ENCODE measurements around the gene AFAP1. TPM values are rescaled to one million over a fixed set of nuclear protein-coding genes. Genes with fewer than 3 reads are reported as not detected.

AFAP1 gene
- polyA plus RNA-seq, 1 experiment = 48.5 TPM

DNA sequence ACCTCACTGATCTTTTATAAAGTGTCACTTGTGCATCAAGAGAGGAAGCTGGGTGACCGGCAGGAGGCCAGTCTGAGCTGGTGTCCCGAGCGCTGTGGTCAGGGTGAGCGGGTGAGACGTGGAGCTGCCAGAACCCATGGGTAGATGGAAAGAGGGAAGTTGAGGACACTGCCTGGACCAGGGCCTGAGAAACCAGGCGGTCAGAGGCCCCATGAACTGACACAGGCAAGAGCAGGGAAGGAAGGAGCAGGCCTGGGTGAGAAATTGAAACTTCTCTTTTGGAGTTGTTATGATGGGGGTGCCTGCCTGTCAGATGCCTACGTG, 192.6 kb downstream of the AFAP1 start:
- Histone ChIP-seq H3K4me3 (ENCODE audit: low read depth, low read length) (no peak overlapping the region), H3K36me3 (ENCODE audit: control insufficient read depth, insufficient read depth, low read length) (no peaks in the 10 kb centered on the region; the same call in 1 of the 2 replicates), H3K27me3 (ENCODE audit: control insufficient read depth, insufficient read depth, low read length) (no peaks in the 10 kb centered on the region)
- TF ChIP-seq, protein P1, sequence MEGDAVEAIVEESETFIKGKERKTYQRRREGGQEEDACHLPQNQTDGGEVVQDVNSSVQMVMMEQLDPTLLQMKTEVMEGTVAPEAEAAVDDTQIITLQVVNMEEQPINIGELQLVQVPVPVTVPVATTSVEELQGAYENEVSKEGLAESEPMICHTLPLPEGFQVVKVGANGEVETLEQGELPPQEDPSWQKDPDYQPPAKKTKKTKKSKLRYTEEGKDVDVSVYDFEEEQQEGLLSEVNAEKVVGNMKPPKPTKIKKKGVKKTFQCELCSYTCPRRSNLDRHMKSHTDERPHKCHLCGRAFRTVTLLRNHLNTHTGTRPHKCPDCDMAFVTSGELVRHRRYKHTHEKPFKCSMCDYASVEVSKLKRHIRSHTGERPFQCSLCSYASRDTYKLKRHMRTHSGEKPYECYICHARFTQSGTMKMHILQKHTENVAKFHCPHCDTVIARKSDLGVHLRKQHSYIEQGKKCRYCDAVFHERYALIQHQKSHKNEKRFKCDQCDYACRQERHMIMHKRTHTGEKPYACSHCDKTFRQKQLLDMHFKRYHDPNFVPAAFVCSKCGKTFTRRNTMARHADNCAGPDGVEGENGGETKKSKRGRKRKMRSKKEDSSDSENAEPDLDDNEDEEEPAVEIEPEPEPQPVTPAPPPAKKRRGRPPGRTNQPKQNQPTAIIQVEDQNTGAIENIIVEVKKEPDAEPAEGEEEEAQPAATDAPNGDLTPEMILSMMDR (IDR thresholded peaks at IDR 0.05; ENCODE audit: insufficient read depth, low read depth, low read length) = no peak
- POLR2A ChIA-PET = no interaction called here
- DNase-seq (ENCODE audit: low read depth) = no peak
- CTCF ChIA-PET = interaction anchor here (1.5 kb wide), 1 partner anchor 15 kb away, joined by 3 read pairs; no protein-coding TSS in a partner anchor

- H3K27me3 ChIP-seq (ENCODE audit: control insufficient read depth, insufficient read depth, low read length) = no peaks in the 10 kb centered on the region
- POLR2A ChIA-PET = no interaction called here
- TF ChIP-seq, protein P1 (IDR thresholded peaks at IDR 0.05; ENCODE audit: insufficient read depth, low read depth, low read length) = no peak
- DNase-seq (ENCODE audit: low read depth) = no peak
- H3K36me3 ChIP-seq (ENCODE audit: control insufficient read depth, insufficient read depth, low read length) = no peaks in the 10 kb centered on the region; the same call in 1 of the 2 replicates
- H3K4me3 ChIP-seq (ENCODE audit: low read depth, low read length) = no peak overlapping the region
- CTCF ChIA-PET = interaction anchor here (1.5 kb wide), 1 partner anchor 15 kb away, joined by 3 read pairs; no protein-coding TSS in a partner anchor
Measured at GRCh38 chr4:7746351-7747061, 193.2 kb downstream of the AFAP1 start.

GRCh38 chr4:7745301-7745885, 194.3 kb downstream of the AFAP1 start:
- H3K36me3 ChIP-seq (ENCODE audit: control insufficient read depth, insufficient read depth, low read length) = no peaks in the 10 kb centered on the region; the same call in 1 of the 2 replicates
- POLR2A ChIA-PET = no interaction called here
- no peak overlapping the region for H3K4me3 ChIP-seq (ENCODE audit: low read depth, low read length)
- no peaks in the 10 kb centered on the region for H3K27me3 ChIP-seq (ENCODE audit: control insufficient read depth, insufficient read depth, low read length)
- no peak for DNase-seq (ENCODE audit: low read depth)
- CTCF ChIA-PET = interaction anchor here (0.7 kb wide), 1 partner anchor 34 kb away, joined by 5 read pairs; no protein-coding TSS in a partner anchor
- TF ChIP-seq, protein P1 (IDR thresholded peaks at IDR 0.05; ENCODE audit: insufficient read depth, low read depth, low read length) = no peak

DNA sequence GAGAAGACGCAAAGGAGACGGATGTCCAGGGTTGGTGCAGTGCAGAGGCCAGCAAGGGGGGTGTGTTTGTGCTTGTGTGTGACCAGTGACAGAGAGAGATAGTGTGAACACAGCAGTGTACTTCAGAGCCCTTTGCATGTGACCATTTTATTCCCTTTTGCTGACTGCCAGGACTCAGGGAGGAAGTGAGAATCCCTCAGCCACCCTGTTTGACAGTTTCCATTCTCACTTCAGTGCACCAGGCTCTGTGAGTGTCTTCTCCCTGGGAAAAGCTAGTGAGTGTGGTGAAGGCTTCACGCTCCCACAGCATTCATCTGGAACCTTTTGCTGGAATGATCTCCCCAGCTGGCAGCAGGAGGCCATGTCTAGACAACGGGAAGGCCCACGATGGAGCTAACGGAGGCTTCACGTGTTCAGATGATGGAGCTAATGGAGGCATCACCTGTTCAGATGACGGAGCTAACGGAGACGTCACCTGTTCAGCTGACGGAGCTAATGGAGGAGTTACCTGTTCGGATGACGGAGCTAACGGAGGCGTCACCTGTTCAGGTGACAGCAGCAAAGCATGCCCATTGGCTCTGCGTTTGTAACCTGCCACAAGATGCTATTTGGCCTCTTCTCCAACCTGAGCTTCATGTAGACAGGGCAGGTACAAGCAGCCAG, 195.4 kb downstream of the AFAP1 start:
- TF ChIP-seq, protein P1 (IDR thresholded peaks at IDR 0.05; ENCODE audit: insufficient read depth, low read depth, low read length) = no peak
- ChIA-PET CTCF (interaction anchor here (0.6 to 1.2 kb wide), 3 partner anchors 8 to 438 kb away, joined by 3 to 4 read pairs (median 3); no protein-coding TSS in a partner anchor), POLR2A (no interaction called here)
- no peaks in the 10 kb centered on the region; the same call in 1 of the 2 replicates for H3K36me3 ChIP-seq (ENCODE audit: control insufficient read depth, insufficient read depth, low read length)
- H3K4me3 ChIP-seq (ENCODE audit: low read depth, low read length) = no peak overlapping the region
- no peak for DNase-seq (ENCODE audit: low read depth)
- H3K27me3 ChIP-seq (ENCODE audit: control insufficient read depth, insufficient read depth, low read length) = no peaks in the 10 kb centered on the region

DNA sequence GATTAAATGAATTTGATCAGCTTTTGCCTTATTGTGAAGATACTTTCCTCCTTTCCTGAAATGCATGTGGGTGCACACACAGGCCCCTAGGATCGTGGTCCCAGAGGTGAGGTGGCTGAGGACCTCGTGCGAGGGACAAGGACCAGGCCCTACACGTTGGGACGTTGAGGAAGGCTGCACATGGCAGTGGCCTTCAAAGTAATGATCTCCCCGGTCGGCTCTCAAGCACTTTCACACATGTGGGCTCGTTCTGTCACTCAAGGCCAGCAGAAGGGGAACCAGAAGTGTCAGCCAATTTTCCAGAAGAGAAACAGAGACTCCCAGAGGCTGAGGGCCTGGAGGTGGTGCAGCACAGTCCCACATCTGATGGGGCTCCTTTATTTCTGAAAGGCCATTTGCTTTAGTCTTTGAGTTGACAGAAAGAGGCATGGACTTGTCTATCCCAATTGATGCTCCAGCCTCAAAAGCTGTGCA, 196.8 kb downstream of the AFAP1 start:
- TF ChIP-seq, protein P1 (IDR thresholded peaks at IDR 0.05; ENCODE audit: insufficient read depth, low read depth, low read length) = no peak
- ChIA-PET CTCF (interaction anchor here (1.9 kb wide), 1 partner anchor 23 kb away, joined by 5 read pairs; no protein-coding TSS in a partner anchor), POLR2A (no interaction called here)
- DNase-seq (ENCODE audit: low read depth) = no peak
- H3K36me3 ChIP-seq (ENCODE audit: control insufficient read depth, insufficient read depth, low read length) = no peaks in the 10 kb centered on the region; the same call in 1 of the 2 replicates
- no peak overlapping the region for H3K4me3 ChIP-seq (ENCODE audit: low read depth, low read length)
- H3K27me3 ChIP-seq (ENCODE audit: control insufficient read depth, insufficient read depth, low read length) = no peaks in the 10 kb centered on the region

Data from BJ (cell line).